ENCODE measurements around the gene NAA38. TPM values are rescaled to one million over a fixed set of nuclear protein-coding genes. Genes with fewer than 3 reads are reported as not detected.

The NAA38 gene
- polyA plus RNA-seq, 1 donor from 2014 or later: 170 TPM

GRCh38 chr17:7842380-7843256 lies 14.7 kb downstream of the NAA38 start:
- H3K27ac Mint-ChIP-seq: peak overlapping the region; percentile 93 to 100 (median 100)
- no peaks in the 10 kb centered on the region for H3K9me3 Mint-ChIP-seq
- peaks cover 22 to 35% (median 31%) of the 10 kb centered on the region in 3 donors for H3K4me1 Mint-ChIP-seq
- peaks cover 1% of the 10 kb centered on the region for H3K27me3 Mint-ChIP-seq
- no peaks in the 10 kb centered on the region for H3K36me3 Mint-ChIP-seq
- H3K4me3 Mint-ChIP-seq: peak overlapping the region; percentile 91 to 100 (median 98)

DNA sequence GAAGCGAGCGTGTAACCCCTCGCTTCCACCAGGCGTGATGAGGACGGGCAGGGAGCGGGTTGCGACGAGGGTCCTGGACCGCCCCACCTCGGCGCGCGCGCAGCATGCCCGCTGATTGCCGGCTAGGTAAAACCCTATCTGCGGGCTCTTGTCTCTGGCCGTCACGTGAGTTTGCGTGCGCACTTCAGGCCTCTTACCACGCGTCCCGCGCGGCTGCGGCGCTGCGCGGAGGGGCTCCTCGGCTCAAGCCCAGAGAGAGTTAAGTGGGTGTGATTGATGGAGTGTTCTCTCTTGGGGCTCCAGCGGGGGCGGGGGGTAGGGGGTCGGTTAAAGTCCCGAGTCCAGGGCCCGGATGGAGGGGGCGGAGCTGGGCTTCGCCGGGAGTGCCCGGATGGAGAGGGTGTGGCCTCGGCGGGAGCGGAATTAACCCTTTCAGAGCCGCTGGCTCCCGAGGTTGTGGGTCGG lies 15.4 kb downstream of the NAA38 start:
- peaks cover 1% of the 10 kb centered on the region for H3K27me3 Mint-ChIP-seq
- H3K36me3 Mint-ChIP-seq: no peaks in the 10 kb centered on the region
- H3K27ac Mint-ChIP-seq: peak overlapping the region; percentile 93 to 100 (median 100)
- peaks cover 29 to 42% (median 37%) of the 10 kb centered on the region in 3 donors for H3K4me1 Mint-ChIP-seq
- H3K9me3 Mint-ChIP-seq: no peaks in the 10 kb centered on the region
- H3K4me3 Mint-ChIP-seq: peak overlapping the region; percentile 91 to 100 (median 98)

DNA sequence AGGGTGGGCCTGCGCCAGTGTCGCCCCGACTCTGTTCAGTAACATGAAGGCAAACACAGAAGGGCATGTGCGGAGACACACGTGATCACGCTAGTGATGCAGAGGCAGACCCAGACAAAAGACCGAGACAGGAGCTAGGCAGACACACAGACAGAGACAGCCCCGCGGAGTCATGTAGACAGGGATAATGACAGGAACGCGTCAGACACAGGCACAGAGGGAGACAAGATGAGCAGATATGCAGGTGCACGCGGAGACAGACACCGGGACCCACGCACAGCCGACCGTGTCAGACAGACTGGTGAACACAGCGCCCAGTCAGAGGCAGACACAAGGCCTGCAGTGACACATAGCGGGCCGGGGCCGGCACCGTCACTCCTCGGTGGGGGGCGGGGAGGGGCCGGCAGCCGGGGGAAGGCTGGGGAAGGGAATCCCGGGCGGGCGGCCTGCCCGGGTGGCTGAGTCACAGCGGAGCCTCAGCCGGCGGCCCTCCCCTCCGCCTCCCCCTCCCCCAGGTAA lies 15.9 kb downstream of the NAA38 start:
- H3K27ac Mint-ChIP-seq: peak overlapping the region; percentile 93 to 100 (median 97)
- peaks cover 1% of the 10 kb centered on the region for H3K27me3 Mint-ChIP-seq
- H3K4me1 Mint-ChIP-seq: peaks cover 31 to 46% (median 41%) of the 10 kb centered on the region in 3 donors
- no peaks in the 10 kb centered on the region for H3K36me3 Mint-ChIP-seq
- H3K4me3 Mint-ChIP-seq: peak overlapping the region; percentile 91 to 100 (median 98)
- H3K9me3 Mint-ChIP-seq: no peaks in the 10 kb centered on the region

- Mint-ChIP-seq H3K4me3 (peak overlapping the region; percentile 86 to 100 (median 94)), H3K36me3 (no peaks in the 10 kb centered on the region), H3K9me3 (no peaks in the 10 kb centered on the region), H3K4me1 (peaks cover 31 to 50% (median 44%) of the 10 kb centered on the region in 3 donors), H3K27ac (peak overlapping the region; percentile 93 to 100 (median 97)), H3K27me3 (peaks cover 1% of the 10 kb centered on the region)
Measured at GRCh38 chr17:7840875-7841274, 16.5 kb downstream of the NAA38 start.

DNA sequence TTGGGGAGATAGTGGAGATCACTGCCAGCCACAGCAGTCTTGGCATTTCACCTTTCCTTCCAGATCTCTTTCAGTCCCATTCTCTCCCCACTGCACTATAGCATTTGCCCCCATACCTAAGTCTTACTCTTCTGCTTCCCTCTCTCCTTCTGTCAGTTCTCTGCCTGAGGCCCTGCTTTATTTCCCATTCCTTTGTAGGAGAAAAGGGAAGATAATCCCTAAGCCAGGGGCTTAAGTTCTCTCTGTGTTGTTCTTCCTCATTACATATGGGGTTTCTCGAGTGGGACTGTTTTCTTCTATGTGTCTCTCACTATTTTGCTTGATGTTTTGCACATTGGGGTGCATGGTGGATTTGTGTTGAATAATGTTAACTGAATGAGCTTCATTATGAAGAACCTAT lies 16.9 kb downstream of the NAA38 start:
- H3K27ac Mint-ChIP-seq: peak overlapping the region; percentile 93 to 100 (median 97)
- H3K36me3 Mint-ChIP-seq: no peaks in the 10 kb centered on the region
- peaks cover 31 to 48% (median 44%) of the 10 kb centered on the region in 3 donors for H3K4me1 Mint-ChIP-seq
- H3K27me3 Mint-ChIP-seq: peaks cover 1% of the 10 kb centered on the region
- H3K9me3 Mint-ChIP-seq: no peaks in the 10 kb centered on the region
- H3K4me3 Mint-ChIP-seq: peak overlapping the region in 3 of 4 donors; percentile 73 to 96 (median 91)

DNA sequence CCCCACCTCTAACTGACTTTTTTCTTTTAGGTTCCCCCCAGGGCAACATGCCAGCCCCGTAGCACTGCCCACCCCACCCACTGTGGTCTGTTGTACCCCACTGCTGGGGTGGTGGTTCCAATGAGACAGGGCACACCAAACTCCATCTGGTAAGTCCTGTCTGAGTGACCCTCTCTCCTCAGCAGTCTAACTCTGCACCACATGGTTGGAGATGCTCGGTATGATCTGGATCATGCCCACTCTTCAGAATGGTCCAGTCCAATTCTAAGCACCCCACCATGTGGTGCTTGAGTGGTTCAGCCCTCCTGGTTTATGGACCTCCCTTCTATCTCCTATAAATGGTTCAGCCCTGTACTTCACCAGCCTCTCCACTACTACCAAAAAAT lies 17.5 kb downstream of the NAA38 start:
- Mint-ChIP-seq H3K27ac (peak overlapping the region; percentile 88 to 100 (median 93)), H3K36me3 (no peaks in the 10 kb centered on the region), H3K27me3 (peaks cover 1% of the 10 kb centered on the region), H3K4me1 (peaks cover 31 to 48% (median 44%) of the 10 kb centered on the region in 3 donors), H3K4me3 (peak overlapping the region in 3 of 4 donors; percentile 4 to 91 (median 44)), H3K9me3 (no peaks in the 10 kb centered on the region)

DNA sequence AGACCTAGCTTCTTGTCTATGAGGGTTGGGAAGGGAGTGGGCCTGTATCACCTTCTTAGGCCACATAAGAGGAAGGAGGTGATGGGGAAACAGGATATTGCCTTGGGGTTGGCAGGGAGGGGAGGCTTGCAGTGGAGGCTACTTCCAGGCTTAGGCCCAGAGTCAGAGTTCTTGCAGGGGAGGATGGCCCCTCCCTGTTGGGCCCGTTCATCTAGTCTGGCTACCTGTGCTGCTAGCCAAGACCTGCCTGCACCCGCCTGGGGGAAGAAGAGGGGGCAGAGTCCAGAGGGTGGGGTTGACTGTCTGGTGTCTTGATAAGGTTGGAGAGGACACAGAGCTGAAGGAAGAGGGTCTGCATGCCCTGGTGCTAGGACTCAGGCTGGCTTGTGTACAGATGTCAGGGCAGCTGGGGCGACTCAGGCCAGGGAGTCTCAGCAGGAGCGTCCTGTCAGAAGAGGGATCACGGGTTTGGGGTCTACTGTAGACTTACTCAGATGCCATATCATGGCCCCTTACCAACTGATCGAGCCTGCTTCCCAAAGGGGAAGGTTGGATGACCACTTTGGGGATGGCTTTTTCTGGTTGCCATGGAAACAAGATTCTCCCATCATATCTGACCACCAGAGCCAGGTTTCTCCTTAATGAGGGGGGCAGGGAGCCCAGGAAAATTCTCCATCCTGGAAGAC lies 18.0 kb downstream of the NAA38 start:
- H3K36me3 Mint-ChIP-seq: no peaks in the 10 kb centered on the region
- peaks cover 31 to 48% (median 44%) of the 10 kb centered on the region in 3 donors for H3K4me1 Mint-ChIP-seq
- H3K4me3 Mint-ChIP-seq: peak overlapping the region in 2 of 4 donors; percentile 59 to 91
- peak overlapping the region; percentile 88 to 100 (median 93) for H3K27ac Mint-ChIP-seq
- H3K9me3 Mint-ChIP-seq: no peaks in the 10 kb centered on the region
- peaks cover 1% of the 10 kb centered on the region for H3K27me3 Mint-ChIP-seq

DNA sequence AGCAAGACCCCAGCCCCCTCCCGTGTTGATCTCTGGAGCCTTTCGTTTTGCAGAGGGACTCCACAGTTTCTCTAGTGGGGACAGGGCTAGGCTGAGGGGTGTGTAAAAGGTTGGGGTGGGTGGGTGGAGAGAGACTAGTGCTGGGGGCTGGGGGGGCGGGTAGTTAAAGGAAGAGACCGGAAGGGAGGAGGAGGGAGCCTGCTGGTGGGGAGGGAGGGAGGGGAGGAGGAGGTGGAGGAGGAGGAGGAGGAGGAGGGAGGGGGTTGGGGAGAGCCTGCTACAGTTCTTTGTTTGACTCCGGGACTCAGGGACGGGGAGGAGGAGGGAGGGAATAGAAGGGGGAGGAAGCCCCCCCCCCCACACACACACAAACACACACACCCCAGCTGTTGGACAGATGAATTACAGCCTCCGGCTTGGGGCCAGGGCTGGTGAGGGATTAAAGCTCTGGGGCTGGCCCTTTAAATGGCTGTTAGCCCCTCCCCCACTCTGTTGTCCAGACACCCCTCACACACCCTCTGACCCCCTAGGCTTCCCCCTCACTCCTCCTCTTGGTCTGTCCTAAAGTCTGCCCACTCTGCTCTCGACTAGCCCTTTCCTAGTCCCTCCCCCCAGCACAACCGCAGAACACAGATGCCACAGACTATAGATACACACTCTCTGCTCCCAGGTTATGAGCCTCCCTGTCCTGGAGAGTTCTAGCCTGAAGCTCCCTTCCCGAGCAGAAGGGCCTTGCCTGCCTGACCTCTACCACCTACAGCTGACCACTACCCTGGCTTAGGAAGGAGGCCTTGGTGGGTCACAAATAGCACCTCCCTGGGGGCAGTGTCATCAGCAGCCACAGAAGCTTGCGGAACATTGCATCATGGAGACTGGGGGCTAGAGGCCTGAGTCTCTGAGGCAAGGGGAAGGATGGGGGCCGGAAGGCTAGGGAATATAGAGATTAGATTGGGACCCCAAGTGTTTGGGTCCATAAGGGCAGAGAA lies 19.0 kb downstream of the NAA38 start:
- Mint-ChIP-seq H3K4me1 (peaks cover 31 to 52% (median 44%) of the 10 kb centered on the region in 3 donors), H3K9me3 (no peaks in the 10 kb centered on the region), H3K4me3 (peak overlapping the region; percentile 73 to 100 (median 92)), H3K36me3 (no peaks in the 10 kb centered on the region), H3K27me3 (peaks cover 4% of the 10 kb centered on the region), H3K27ac (peak overlapping the region; percentile 95 to 100 (median 99))

GRCh38 chr17:7837408-7838088 lies 19.8 kb downstream of the NAA38 start:
- Mint-ChIP-seq H3K27ac (peak overlapping the region; percentile 95 to 100 (median 99)), H3K36me3 (no peaks in the 10 kb centered on the region), H3K4me1 (peaks cover 32 to 51% (median 44%) of the 10 kb centered on the region in 3 donors), H3K4me3 (peak overlapping the region; percentile 73 to 100 (median 92)), H3K9me3 (no peaks in the 10 kb centered on the region), H3K27me3 (peaks cover 8% of the 10 kb centered on the region)

GRCh38 chr17:7836596-7837407 lies 20.6 kb downstream of the NAA38 start:
- no peaks in the 10 kb centered on the region for H3K36me3 Mint-ChIP-seq
- H3K27ac Mint-ChIP-seq: peak overlapping the region; percentile 95 to 100 (median 99)
- peaks cover 32 to 51% (median 44%) of the 10 kb centered on the region in 3 donors for H3K4me1 Mint-ChIP-seq
- H3K27me3 Mint-ChIP-seq: peaks cover 7% of the 10 kb centered on the region
- no peaks in the 10 kb centered on the region for H3K9me3 Mint-ChIP-seq
- peak overlapping the region; percentile 93 to 100 (median 97) for H3K4me3 Mint-ChIP-seq

GRCh38 chr17:7835814-7836595 lies 21.4 kb downstream of the NAA38 start:
- Mint-ChIP-seq H3K27ac (peak overlapping the region; percentile 95 to 100 (median 99)), H3K9me3 (no peaks in the 10 kb centered on the region), H3K4me3 (peak overlapping the region; percentile 93 to 100 (median 97)), H3K36me3 (no peaks in the 10 kb centered on the region), H3K4me1 (peaks cover 28 to 45% (median 39%) of the 10 kb centered on the region in 3 donors), H3K27me3 (peaks cover 11% of the 10 kb centered on the region)

Measured in IgD-negative memory B cell (primary cell).